GM23338 (cell line): ENCODE results near the gene AP2A2. TPM values are rescaled to one million over a fixed set of nuclear protein-coding genes. Genes with fewer than 3 reads are reported as not detected.
A peak's percentile ranks its signal among the peaks of the same experiment; 100 is the strongest.

Experiments
- ATAC-seq: fragments of 200-7000 bp; cut with Tn5 transposase; 3 replicates; pipeline ENCODE4 v1.9.1; 2020
- DNase-seq: peaks from one replicate; pipeline ENCODE4 v3.0.0-alpha.2; 2015; ENCODE audit warnings: low spot score
- H2AFZ ChIP-seq: fragments of 200-600 bp; sonication (generic); 2 replicates; pipeline ENCODE4 v1.8.0; 2016; ENCODE audit warnings: antibody characterized with exemption, mild to moderate bottlenecking, moderate library complexity
- H3F3A ChIP-seq: fragments of 200-600 bp; sonication (generic); replicated peaks from 2 replicates; pipeline ENCODE4 v1.8.0; 2017; ENCODE audit warnings: antibody characterized with exemption, mixed run types, low read depth
- H3K27ac ChIP-seq: fragments of 200-600 bp; sonication (generic); 2 replicates; pipeline ENCODE4 v1.6.1; 2016; ENCODE audit warnings: low read depth
- H3K27me3 ChIP-seq: fragments of 200-600 bp; sonication (generic); 2 replicates; pipeline ENCODE4 v1.8.0; 2016; ENCODE audit warnings: mild to moderate bottlenecking, mixed run types, moderate library complexity; ENCODE audit not compliant: insufficient read depth
- H3K36me3 ChIP-seq: fragments of 200-600 bp; sonication (generic); 2 replicates; pipeline ENCODE4 v1.8.0; 2016; ENCODE audit warnings: mild to moderate bottlenecking; ENCODE audit not compliant: insufficient read depth
- H3K4me1 ChIP-seq: fragments of 200-600 bp; sonication (generic); 2 replicates; pipeline ENCODE4 v1.8.0; 2016; ENCODE audit warnings: mild to moderate bottlenecking, moderate library complexity; ENCODE audit not compliant: insufficient read depth
- H3K4me2 ChIP-seq: fragments of 200-600 bp; sonication (generic); 2 replicates; pipeline ENCODE4 v1.7.1; 2017; ENCODE audit warnings: mixed run types
- H3K4me3 ChIP-seq: fragments of 200-600 bp; sonication (generic); 2 replicates; pipeline ENCODE4 v1.6.1; 2016; ENCODE audit warnings: mixed run types
- H3K79me2 ChIP-seq: fragments of 200-600 bp; sonication (generic); replicated peaks from 2 replicates; pipeline ENCODE4 v1.8.0; 2017; ENCODE audit warnings: mild to moderate bottlenecking; ENCODE audit not compliant: insufficient read depth
- H3K9me2 ChIP-seq: fragments of 200-600 bp; sonication (generic); 2 replicates; pipeline ENCODE4 v1.8.0; 2017; ENCODE audit not compliant: insufficient read depth
- H4K20me1 ChIP-seq: fragments of 200-600 bp; sonication (generic); replicated peaks from 2 replicates; pipeline ENCODE4 v1.8.0; 2017; ENCODE audit warnings: mild to moderate bottlenecking; ENCODE audit not compliant: insufficient read depth
- H3K27ac Mint-ChIP-seq: 2 replicates; pipeline ENCODE4 v1.8.0; 2020; ENCODE audit warnings: inconsistent platforms, mild to moderate bottlenecking, moderate library complexity, mixed read lengths
- H3K27me3 Mint-ChIP-seq: 3 replicates; pipeline ENCODE4 v1.8.0; 2022; ENCODE audit warnings: low read depth, mild to moderate bottlenecking, moderate library complexity, mixed read lengths, inconsistent platforms; ENCODE audit not compliant: insufficient read depth, poor library complexity
- H3K36me3 Mint-ChIP-seq: 3 replicates; pipeline ENCODE4 v1.8.0; 2021; ENCODE audit warnings: low read depth, mild to moderate bottlenecking, inconsistent platforms, moderate library complexity, mixed read lengths
- H3K4me1 Mint-ChIP-seq: 3 replicates; pipeline ENCODE4 v1.8.0; 2020; ENCODE audit warnings: mild to moderate bottlenecking, inconsistent platforms, mixed read lengths
- H3K4me3 Mint-ChIP-seq: 3 replicates; pipeline ENCODE4 v1.8.0; 2021; ENCODE audit warnings: moderate library complexity, mild to moderate bottlenecking, inconsistent platforms, mixed read lengths
- H3K9me3 Mint-ChIP-seq: 3 replicates; pipeline ENCODE4 v1.8.0; 2020; ENCODE audit warnings: moderate library complexity, mild to moderate bottlenecking, inconsistent platforms, mixed read lengths
- CREB1 ChIP-seq: fragments of 250-450 bp; sonication (Bioruptor Pico); IDR thresholded peaks from 2 replicates; pipeline ENCODE4 v1.5.0; 2020; ENCODE audit warnings: low read depth, mild to moderate bottlenecking, moderate library complexity
- EZH2 ChIP-seq: fragments of 200-600 bp; sonication (generic); IDR thresholded peaks from one replicate; pipeline ENCODE4 v1.8.0; 2017; ENCODE audit warnings: antibody characterized with exemption, mild to moderate bottlenecking, low read depth; ENCODE audit not compliant: unreplicated experiment
- EZH2phosphoT487 ChIP-seq: fragments of 200-600 bp; sonication (generic); IDR thresholded peaks from one replicate; pipeline ENCODE4 v1.8.1; 2018; ENCODE audit warnings: antibody characterized with exemption; ENCODE audit not compliant: unreplicated experiment
- JUNB ChIP-seq: IDR thresholded peaks from one replicate; pipeline ENCODE4 v1.6.1; 2016; ENCODE audit warnings: antibody characterized with exemption; ENCODE audit not compliant: unreplicated experiment
- NANOG ChIP-seq: IDR thresholded peaks from 2 replicates; pipeline ENCODE4 v1.6.1; 2016; ENCODE audit warnings: antibody characterized with exemption, borderline replicate concordance
- POLR2AphosphoS5 ChIP-seq: IDR thresholded peaks from 2 replicates; pipeline ENCODE4 v1.6.1; 2016; ENCODE audit warnings: antibody characterized with exemption, low read depth
- STAT1 ChIP-seq: IDR thresholded peaks from one replicate; pipeline ENCODE4 v1.6.1; 2016; ENCODE audit warnings: antibody characterized with exemption; ENCODE audit not compliant: unreplicated experiment
- ZNF114 ChIP-seq: fragments of 250-450 bp; sonication (Bioruptor Pico); IDR thresholded peaks from 2 replicates; pipeline ENCODE4 v1.5.0; 2020; ENCODE audit warnings: mild to moderate bottlenecking, moderate library complexity
- ZNF331 ChIP-seq: fragments of 250-450 bp; sonication (Bioruptor Pico); IDR thresholded peaks from 2 replicates; pipeline ENCODE4 v1.5.0; 2020; ENCODE audit warnings: low read depth, mild to moderate bottlenecking, moderate library complexity
- polyA plus RNA-seq: library from polyadenylated mRNA; unstranded; fragments of >200 nt; fragmentation: Nextera tagmentation; extraction: Ambion mirVana; gene quantifications from 2 replicates; pipeline ENCODE4 v1.2.1, GENCODE V29; 2016
- total RNA-seq: library from RNA; depleted of rRNA; stranded (reverse); fragments of >200 nt; shearing (Covaris generic); gene quantifications from 2 replicates; pipeline ENCODE4 v1.2.3, GENCODE V29; 2014
- TF ChIP-seq, protein P1 (sequence below): IDR thresholded peaks from 2 replicates; pipeline ENCODE4 v1.6.1; 2016; ENCODE audit warnings: antibody characterized with exemption
- TF ChIP-seq, protein P2 (sequence below): IDR thresholded peaks from one replicate; pipeline ENCODE4 v1.6.1; 2018; ENCODE audit warnings: antibody characterized with exemption; ENCODE audit not compliant: unreplicated experiment
- TF ChIP-seq, protein P3 (sequence below): fragments of 250-450 bp; sonication (Bioruptor Pico); IDR thresholded peaks from 2 replicates; pipeline ENCODE4 v1.5.0; 2020; ENCODE audit warnings: mild to moderate bottlenecking, moderate library complexity
- TF ChIP-seq, protein P4 (sequence below), 2 experiments: fragments of 200-600 bp in 1 of 2; sonication (generic) in 1 of 2; conservative IDR thresholded peaks; 2 replicates each; pipeline versions ENCODE4 v1.5.1 to v1.6.1; 2016 to 2017; ENCODE audit warnings: antibody characterized with exemption in 2 of 2, low read depth in 2 of 2, mild to moderate bottlenecking in 2 of 2, moderate library complexity in 1 of 2

Gene AP2A2
- total and polyA plus RNA-seq, 2 experiments from 2014 or later: 23.7 to 47.5 TPM

DNA sequence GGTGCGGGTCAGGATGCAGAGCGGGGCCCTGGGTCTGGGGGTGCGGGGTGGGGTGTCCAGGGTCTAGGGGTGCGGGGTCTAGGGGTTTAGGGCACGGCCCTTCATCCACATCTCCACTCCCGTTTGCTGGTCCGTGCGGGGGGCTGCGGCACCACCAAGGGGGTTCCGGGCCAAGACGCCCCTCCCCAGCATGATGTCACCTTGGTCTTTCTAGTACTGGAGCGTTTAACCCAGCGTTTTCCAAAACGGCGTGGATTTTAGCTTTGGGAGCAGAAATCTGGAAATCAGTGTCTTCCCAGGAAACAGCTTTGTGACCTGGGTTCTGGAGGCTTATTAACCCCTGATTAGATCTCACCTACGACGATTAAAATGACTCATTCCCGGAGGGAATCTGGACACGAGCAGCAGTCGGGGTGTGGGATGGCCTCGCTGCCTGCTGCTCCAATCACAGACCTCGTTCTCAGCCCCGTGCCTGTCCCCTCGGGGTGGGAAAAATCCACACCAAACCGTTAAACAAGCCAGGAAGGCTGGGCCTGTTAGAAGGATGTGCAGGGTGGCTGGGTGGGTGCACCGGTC is 759 bp downstream of the AP2A2 start:
- H3K4me2 ChIP-seq: peak overlapping the region; percentile 93
- H3K9me2 ChIP-seq: no peaks in the 10 kb centered on the region
- Mint-ChIP-seq H3K4me1 (peaks cover 16% of the 10 kb centered on the region), H3K27me3 (peaks cover 6% of the 10 kb centered on the region), H3K4me3 (peak overlapping the region; percentile 91), H3K27ac (peak overlapping the region; percentile 72; the same call in 1 of the 2 replicates), H3K36me3 (peaks cover 12% of the 10 kb centered on the region), H3K9me3 (no peaks in the 10 kb centered on the region)
- H2AFZ ChIP-seq: no peak overlapping the region; the same call in 1 of the 2 replicates
- no peaks in the 10 kb centered on the region for H3F3A ChIP-seq
- peaks cover 16% of the 10 kb centered on the region; the same call in 1 of the 2 replicates for H4K20me1 ChIP-seq
- peaks cover 11% of the 10 kb centered on the region for H3K4me1 ChIP-seq
- peak; percentile 6; the same call in 2 of the 3 replicates for ATAC-seq
- H3K4me3 ChIP-seq: peak overlapping the region; percentile 87
- no peak for DNase-seq
- no peak for TF ChIP-seq STAT1
- TF ChIP-seq, protein P1, sequence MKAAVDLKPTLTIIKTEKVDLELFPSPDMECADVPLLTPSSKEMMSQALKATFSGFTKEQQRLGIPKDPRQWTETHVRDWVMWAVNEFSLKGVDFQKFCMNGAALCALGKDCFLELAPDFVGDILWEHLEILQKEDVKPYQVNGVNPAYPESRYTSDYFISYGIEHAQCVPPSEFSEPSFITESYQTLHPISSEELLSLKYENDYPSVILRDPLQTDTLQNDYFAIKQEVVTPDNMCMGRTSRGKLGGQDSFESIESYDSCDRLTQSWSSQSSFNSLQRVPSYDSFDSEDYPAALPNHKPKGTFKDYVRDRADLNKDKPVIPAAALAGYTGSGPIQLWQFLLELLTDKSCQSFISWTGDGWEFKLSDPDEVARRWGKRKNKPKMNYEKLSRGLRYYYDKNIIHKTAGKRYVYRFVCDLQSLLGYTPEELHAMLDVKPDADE: no peak
- TF ChIP-seq JUNB: no peak
- TF ChIP-seq EZH2phosphoT487: no peak
- no peak for TF ChIP-seq CREB1
- TF ChIP-seq, protein P2, sequence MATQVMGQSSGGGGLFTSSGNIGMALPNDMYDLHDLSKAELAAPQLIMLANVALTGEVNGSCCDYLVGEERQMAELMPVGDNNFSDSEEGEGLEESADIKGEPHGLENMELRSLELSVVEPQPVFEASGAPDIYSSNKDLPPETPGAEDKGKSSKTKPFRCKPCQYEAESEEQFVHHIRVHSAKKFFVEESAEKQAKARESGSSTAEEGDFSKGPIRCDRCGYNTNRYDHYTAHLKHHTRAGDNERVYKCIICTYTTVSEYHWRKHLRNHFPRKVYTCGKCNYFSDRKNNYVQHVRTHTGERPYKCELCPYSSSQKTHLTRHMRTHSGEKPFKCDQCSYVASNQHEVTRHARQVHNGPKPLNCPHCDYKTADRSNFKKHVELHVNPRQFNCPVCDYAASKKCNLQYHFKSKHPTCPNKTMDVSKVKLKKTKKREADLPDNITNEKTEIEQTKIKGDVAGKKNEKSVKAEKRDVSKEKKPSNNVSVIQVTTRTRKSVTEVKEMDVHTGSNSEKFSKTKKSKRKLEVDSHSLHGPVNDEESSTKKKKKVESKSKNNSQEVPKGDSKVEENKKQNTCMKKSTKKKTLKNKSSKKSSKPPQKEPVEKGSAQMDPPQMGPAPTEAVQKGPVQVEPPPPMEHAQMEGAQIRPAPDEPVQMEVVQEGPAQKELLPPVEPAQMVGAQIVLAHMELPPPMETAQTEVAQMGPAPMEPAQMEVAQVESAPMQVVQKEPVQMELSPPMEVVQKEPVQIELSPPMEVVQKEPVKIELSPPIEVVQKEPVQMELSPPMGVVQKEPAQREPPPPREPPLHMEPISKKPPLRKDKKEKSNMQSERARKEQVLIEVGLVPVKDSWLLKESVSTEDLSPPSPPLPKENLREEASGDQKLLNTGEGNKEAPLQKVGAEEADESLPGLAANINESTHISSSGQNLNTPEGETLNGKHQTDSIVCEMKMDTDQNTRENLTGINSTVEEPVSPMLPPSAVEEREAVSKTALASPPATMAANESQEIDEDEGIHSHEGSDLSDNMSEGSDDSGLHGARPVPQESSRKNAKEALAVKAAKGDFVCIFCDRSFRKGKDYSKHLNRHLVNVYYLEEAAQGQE: no peak
- TF ChIP-seq ZNF114 (CRISPR knock-in tag): no peak
- TF ChIP-seq, protein P3, sequence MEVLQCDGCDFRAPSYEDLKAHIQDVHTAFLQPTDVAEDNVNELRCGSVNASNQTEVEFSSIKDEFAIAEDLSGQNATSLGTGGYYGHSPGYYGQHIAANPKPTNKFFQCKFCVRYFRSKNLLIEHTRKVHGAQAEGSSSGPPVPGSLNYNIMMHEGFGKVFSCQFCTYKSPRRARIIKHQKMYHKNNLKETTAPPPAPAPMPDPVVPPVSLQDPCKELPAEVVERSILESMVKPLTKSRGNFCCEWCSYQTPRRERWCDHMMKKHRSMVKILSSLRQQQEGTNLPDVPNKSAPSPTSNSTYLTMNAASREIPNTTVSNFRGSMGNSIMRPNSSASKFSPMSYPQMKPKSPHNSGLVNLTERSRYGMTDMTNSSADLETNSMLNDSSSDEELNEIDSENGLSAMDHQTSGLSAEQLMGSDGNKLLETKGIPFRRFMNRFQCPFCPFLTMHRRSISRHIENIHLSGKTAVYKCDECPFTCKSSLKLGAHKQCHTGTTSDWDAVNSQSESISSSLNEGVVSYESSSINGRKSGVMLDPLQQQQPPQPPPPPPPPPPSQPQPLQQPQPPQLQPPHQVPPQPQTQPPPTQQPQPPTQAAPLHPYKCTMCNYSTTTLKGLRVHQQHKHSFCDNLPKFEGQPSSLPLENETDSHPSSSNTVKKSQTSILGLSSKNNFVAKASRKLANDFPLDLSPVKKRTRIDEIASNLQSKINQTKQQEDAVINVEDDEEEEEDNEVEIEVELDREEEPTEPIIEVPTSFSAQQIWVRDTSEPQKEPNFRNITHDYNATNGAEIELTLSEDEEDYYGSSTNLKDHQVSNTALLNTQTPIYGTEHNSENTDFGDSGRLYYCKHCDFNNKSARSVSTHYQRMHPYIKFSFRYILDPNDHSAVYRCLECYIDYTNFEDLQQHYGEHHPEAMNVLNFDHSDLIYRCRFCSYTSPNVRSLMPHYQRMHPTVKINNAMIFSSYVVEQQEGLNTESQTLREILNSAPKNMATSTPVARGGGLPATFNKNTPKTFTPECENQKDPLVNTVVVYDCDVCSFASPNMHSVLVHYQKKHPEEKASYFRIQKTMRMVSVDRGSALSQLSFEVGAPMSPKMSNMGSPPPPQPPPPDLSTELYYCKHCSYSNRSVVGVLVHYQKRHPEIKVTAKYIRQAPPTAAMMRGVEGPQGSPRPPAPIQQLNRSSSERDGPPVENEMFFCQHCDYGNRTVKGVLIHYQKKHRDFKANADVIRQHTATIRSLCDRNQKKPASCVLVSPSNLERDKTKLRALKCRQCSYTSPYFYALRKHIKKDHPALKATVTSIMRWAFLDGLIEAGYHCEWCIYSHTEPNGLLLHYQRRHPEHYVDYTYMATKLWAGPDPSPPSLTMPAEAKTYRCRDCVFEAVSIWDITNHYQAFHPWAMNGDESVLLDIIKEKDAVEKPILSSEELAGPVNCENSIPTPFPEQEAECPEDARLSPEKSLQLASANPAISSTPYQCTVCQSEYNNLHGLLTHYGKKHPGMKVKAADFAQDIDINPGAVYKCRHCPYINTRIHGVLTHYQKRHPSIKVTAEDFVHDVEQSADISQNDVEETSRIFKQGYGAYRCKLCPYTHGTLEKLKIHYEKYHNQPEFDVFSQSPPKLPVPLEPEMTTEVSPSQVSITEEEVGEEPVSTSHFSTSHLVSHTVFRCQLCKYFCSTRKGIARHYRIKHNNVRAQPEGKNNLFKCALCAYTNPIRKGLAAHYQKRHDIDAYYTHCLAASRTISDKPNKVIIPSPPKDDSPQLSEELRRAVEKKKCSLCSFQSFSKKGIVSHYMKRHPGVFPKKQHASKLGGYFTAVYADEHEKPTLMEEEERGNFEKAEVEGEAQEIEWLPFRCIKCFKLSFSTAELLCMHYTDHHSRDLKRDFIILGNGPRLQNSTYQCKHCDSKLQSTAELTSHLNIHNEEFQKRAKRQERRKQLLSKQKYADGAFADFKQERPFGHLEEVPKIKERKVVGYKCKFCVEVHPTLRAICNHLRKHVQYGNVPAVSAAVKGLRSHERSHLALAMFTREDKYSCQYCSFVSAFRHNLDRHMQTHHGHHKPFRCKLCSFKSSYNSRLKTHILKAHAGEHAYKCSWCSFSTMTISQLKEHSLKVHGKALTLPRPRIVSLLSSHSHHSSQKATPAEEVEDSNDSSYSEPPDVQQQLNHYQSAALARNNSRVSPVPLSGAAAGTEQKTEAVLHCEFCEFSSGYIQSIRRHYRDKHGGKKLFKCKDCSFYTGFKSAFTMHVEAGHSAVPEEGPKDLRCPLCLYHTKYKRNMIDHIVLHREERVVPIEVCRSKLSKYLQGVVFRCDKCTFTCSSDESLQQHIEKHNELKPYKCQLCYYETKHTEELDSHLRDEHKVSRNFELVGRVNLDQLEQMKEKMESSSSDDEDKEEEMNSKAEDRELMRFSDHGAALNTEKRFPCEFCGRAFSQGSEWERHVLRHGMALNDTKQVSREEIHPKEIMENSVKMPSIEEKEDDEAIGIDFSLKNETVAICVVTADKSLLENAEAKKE: no peak
- TF ChIP-seq NANOG: no peak
- no peak for TF ChIP-seq EZH2
- TF ChIP-seq, protein P4, sequence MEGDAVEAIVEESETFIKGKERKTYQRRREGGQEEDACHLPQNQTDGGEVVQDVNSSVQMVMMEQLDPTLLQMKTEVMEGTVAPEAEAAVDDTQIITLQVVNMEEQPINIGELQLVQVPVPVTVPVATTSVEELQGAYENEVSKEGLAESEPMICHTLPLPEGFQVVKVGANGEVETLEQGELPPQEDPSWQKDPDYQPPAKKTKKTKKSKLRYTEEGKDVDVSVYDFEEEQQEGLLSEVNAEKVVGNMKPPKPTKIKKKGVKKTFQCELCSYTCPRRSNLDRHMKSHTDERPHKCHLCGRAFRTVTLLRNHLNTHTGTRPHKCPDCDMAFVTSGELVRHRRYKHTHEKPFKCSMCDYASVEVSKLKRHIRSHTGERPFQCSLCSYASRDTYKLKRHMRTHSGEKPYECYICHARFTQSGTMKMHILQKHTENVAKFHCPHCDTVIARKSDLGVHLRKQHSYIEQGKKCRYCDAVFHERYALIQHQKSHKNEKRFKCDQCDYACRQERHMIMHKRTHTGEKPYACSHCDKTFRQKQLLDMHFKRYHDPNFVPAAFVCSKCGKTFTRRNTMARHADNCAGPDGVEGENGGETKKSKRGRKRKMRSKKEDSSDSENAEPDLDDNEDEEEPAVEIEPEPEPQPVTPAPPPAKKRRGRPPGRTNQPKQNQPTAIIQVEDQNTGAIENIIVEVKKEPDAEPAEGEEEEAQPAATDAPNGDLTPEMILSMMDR (conservative IDR thresholded peaks at IDR 0.05; ENCODE audit: low read depth in 2 of 2): no peak
- no peak for TF ChIP-seq POLR2AphosphoS5
- no peak for TF ChIP-seq ZNF331 (CRISPR knock-in tag)
- H3K36me3 ChIP-seq: no peaks in the 10 kb centered on the region
- H3K79me2 ChIP-seq: peaks cover 52% of the 10 kb centered on the region
- H3K27ac ChIP-seq: no peak overlapping the region
- H3K27me3 ChIP-seq: no peaks in the 10 kb centered on the region
